ENCODE results near the gene HOXA10. TPM values are rescaled to one million over a fixed set of nuclear protein-coding genes. Genes with fewer than 3 reads are reported as not detected.

The HOXA10 gene
- total and polyA plus RNA-seq, 4 donors = 0.21 to 0.29 (median 0.26) TPM; not detected in 1

DNA sequence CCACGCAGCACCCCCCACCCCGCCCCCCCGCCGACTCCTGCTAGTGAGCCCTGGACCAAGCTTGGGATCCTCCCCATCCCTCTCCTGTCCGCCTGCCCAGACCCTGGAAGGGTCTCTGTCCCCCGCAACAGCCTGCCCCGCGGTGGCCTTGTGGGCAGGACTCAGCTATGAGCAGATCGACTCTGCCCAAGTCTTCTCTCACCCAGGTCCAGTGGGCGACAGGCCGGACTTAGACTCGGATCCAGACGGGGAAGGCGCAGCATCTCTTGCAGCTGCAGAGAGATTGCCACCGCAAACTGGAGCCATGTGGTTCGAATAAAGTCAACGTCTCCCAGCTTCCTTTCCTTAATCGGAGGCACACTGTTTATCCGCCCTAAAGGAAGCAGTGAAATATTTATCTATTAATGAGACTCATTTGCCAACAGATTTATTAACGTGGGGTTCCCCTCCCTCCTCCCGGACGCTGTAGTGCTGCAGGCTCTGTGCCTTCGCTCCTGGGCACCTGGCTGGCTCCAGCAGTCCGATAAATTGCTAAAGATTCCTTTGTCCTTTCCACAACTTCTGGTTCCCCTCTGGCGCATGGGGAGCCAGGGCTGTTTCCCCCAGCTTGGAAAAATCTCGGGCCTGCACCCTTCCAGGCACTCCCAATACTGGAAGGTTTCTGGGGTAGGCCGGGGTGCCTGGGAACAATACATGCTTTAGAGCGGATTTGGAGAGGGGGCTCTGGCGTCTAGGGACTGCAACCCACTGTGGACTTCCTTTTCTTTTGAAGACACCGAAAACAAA lies 17.0 kb downstream of the HOXA10 start:
- Histone ChIP-seq H3K4me3 (no peak overlapping the region), H3K36me3 (ENCODE audit: control insufficient read depth in 4 of 4, insufficient read depth in 4 of 4, low read length in 4 of 4) (no peaks in the 10 kb centered on the region), H3K4me1 (ENCODE audit: control insufficient read depth in 5 of 5, insufficient read depth in 5 of 5, low read length in 5 of 5) (peaks cover 0 to 33% (median 4%) of the 10 kb centered on the region in 5 donors), H3K9me3 (ENCODE audit: control insufficient read depth in 4 of 4, insufficient read depth in 3 of 4, low read length in 3 of 4) (no peaks in the 10 kb centered on the region), H3K27ac (ENCODE audit: low read depth in 1 of 2, low read length in 1 of 2) (peak overlapping the region in 1 of 2 donors; percentile 13), H3K9ac (ENCODE audit: insufficient read depth in 1 of 2, low read length in 2 of 2) (no peak overlapping the region), H3K27me3 (ENCODE audit: control insufficient read depth in 3 of 3, insufficient read depth in 3 of 3, low read length in 2 of 3) (peaks cover 0 to 87% (median 63%) of the 10 kb centered on the region in 3 donors)
- ATAC-seq (ENCODE audit: insufficient read depth, low FRiP score) (no peak), DNase-seq (peak in 1 of 3 donors; percentile 43)
- 9 to 16% methylated on average over 29 to 30 of the region's 30 CpGs for WGBS, 2 donors
- no peak for TF ChIP-seq CTCF (IDR thresholded peaks at IDR 0.05; ENCODE audit: control extremely low read depth, extremely low read depth)

DNA sequence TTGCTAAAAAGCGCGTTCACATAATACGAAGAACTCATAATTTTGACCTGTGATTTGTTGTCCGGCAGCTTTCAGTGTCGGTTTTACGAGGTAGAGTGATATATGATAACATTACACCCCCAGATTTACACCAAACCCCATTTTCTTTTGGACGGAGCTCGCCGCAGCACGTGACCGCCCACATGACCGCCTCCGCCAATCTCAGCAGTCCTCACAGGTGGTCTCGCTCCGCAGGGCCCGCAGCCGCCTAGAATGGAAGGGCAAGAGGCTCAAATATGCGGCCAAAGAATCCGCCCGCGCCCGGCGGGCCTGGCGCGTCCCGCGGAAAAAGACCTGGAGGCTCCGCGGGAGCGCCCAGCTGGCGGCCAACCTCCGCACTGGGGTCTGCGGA lies 17.6 kb downstream of the HOXA10 start, which contains the start of gene HOXA7:
TSS of gene HOXA7 (minus strand) at position 168 of the 391 bp plus-strand sequence. CDS start at position 38, 130 bp downstream.
- Histone ChIP-seq H3K9ac (ENCODE audit: insufficient read depth in 1 of 2, low read length in 2 of 2) (peak within 1 kb of the TSS in 1 of 2 donors; percentile 43), H3K27me3 (ENCODE audit: control insufficient read depth in 3 of 3, insufficient read depth in 3 of 3, low read length in 2 of 3) (peaks cover 0 to 87% (median 63%) of the 10 kb centered on the region in 3 donors), H3K9me3 (ENCODE audit: control insufficient read depth in 4 of 4, insufficient read depth in 3 of 4, low read length in 3 of 4) (no peaks in the 10 kb centered on the region), H3K4me1 (ENCODE audit: control insufficient read depth in 5 of 5, insufficient read depth in 5 of 5, low read length in 5 of 5) (peaks cover 0 to 33% (median 4%) of the 10 kb centered on the region in 5 donors), H3K36me3 (ENCODE audit: control insufficient read depth in 4 of 4, insufficient read depth in 4 of 4, low read length in 4 of 4) (no peaks in the 10 kb centered on the region), H3K4me3 (peak within 1 kb of the TSS; percentile 47), H3K27ac (ENCODE audit: low read depth in 1 of 2, low read length in 1 of 2) (peak within 1 kb of the TSS in 1 of 2 donors; percentile 78)
- no peak for TF ChIP-seq CTCF (IDR thresholded peaks at IDR 0.05; ENCODE audit: control extremely low read depth, extremely low read depth)
- DNase-seq (peak; percentile 91 to 93 (median 91)), ATAC-seq (ENCODE audit: insufficient read depth, low FRiP score) (no peak)
- WGBS, 2 donors = 1 to 2% methylated on average over 32 to 33 of the region's 33 CpGs

- Histone ChIP-seq H3K27ac (ENCODE audit: low read depth in 1 of 2, low read length in 1 of 2) (peak overlapping the region in 1 of 2 donors; percentile 78), H3K4me1 (ENCODE audit: control insufficient read depth in 5 of 5, insufficient read depth in 5 of 5, low read length in 5 of 5) (peaks cover 0 to 33% (median 4%) of the 10 kb centered on the region in 5 donors), H3K4me3 (peak overlapping the region; percentile 47), H3K9me3 (ENCODE audit: control insufficient read depth in 4 of 4, insufficient read depth in 3 of 4, low read length in 3 of 4) (no peaks in the 10 kb centered on the region), H3K27me3 (ENCODE audit: control insufficient read depth in 3 of 3, insufficient read depth in 3 of 3, low read length in 2 of 3) (peaks cover 0 to 85% (median 60%) of the 10 kb centered on the region in 3 donors), H3K9ac (ENCODE audit: insufficient read depth in 1 of 2, low read length in 2 of 2) (peak overlapping the region in 1 of 2 donors; percentile 43), H3K36me3 (ENCODE audit: control insufficient read depth in 4 of 4, insufficient read depth in 4 of 4, low read length in 4 of 4) (no peaks in the 10 kb centered on the region)
- peak in 1 of 3 donors; percentile 59 for DNase-seq
- ATAC-seq (ENCODE audit: insufficient read depth, low FRiP score) = no peak
- TF ChIP-seq CTCF (IDR thresholded peaks at IDR 0.05; ENCODE audit: control extremely low read depth, extremely low read depth) = no peak
- 1 to 2% methylated on average over 52 to 63 of the region's 63 CpGs for WGBS, 2 donors
These were observed 18.2 kb downstream of the HOXA10 start for GRCh38 chr7:27155816-27156507.

All from lung (tissue), 12 donors.